Glutamatergic neuron (in vitro differentiated cells): Measurements from ENCODE around the gene ANXA5. TPM values are rescaled to one million over a fixed set of nuclear protein-coding genes. Genes with fewer than 3 reads are reported as not detected.

Experiments
- DNase-seq: peaks from one replicate; pipeline ENCODE4 v3.0.0; 2022
- H3K27ac Mint-ChIP-seq: one replicate; pipeline ENCODE4 v1.8.0; 2020; ENCODE audit warnings: mild to moderate bottlenecking, mixed read lengths, inconsistent platforms; ENCODE audit not compliant: unreplicated experiment
- H3K27me3 Mint-ChIP-seq: one replicate; pipeline ENCODE4 v1.8.0; 2020; ENCODE audit warnings: mild to moderate bottlenecking, moderate library complexity, mixed read lengths, inconsistent platforms; ENCODE audit not compliant: unreplicated experiment
- H3K36me3 Mint-ChIP-seq: one replicate; pipeline ENCODE4 v1.8.0; 2020; ENCODE audit warnings: mild to moderate bottlenecking, mixed read lengths, inconsistent platforms; ENCODE audit not compliant: unreplicated experiment
- H3K4me1 Mint-ChIP-seq: one replicate; pipeline ENCODE4 v1.8.0; 2020; ENCODE audit warnings: mild to moderate bottlenecking, low read depth, mixed read lengths, inconsistent platforms; ENCODE audit not compliant: unreplicated experiment
- H3K4me3 Mint-ChIP-seq: one replicate; pipeline ENCODE4 v1.8.0; 2020; ENCODE audit warnings: mild to moderate bottlenecking, mixed read lengths, inconsistent platforms; ENCODE audit not compliant: unreplicated experiment
- H3K9me3 Mint-ChIP-seq: one replicate; pipeline ENCODE4 v1.8.0; 2020; ENCODE audit warnings: mild to moderate bottlenecking, moderate library complexity, mixed read lengths, inconsistent platforms; ENCODE audit not compliant: unreplicated experiment
- CTCF ChIP-seq: fragments of 200-600 bp; sonication (generic); IDR thresholded peaks from one replicate; pipeline ENCODE4 v1.5.0; 2021; ENCODE audit not compliant: partially characterized antibody, unreplicated experiment
- long read RNA-seq: library from polyadenylated mRNA; unstranded; transcript quantifications from one replicate; pipeline ENCODE4 v2.0.0, GENCODE V29; 2020; ENCODE audit not compliant: unreplicated experiment
- total RNA-seq: library from RNA; stranded (reverse); fragmentation: NEBNext Ultra II Directional; extraction: Animal tissue kit (Norgen Biotek cat#: 25700); gene quantifications from one replicate; pipeline ENCODE4 v1.2.1, GENCODE V29; 2021; ENCODE audit not compliant: unreplicated experiment

The ANXA5 gene
- 250 TPM for total RNA-seq
- long read RNA-seq, transcript ANXA5-201 (13 exons, 1,762 nt), result major isoform, 358 of 405 reads
- long read RNA-seq, partial matches to known transcripts, result 28 of 405 reads
- long read RNA-seq, other reads (novel, unspliced or antisense), result 17 of 405 reads

DNA sequence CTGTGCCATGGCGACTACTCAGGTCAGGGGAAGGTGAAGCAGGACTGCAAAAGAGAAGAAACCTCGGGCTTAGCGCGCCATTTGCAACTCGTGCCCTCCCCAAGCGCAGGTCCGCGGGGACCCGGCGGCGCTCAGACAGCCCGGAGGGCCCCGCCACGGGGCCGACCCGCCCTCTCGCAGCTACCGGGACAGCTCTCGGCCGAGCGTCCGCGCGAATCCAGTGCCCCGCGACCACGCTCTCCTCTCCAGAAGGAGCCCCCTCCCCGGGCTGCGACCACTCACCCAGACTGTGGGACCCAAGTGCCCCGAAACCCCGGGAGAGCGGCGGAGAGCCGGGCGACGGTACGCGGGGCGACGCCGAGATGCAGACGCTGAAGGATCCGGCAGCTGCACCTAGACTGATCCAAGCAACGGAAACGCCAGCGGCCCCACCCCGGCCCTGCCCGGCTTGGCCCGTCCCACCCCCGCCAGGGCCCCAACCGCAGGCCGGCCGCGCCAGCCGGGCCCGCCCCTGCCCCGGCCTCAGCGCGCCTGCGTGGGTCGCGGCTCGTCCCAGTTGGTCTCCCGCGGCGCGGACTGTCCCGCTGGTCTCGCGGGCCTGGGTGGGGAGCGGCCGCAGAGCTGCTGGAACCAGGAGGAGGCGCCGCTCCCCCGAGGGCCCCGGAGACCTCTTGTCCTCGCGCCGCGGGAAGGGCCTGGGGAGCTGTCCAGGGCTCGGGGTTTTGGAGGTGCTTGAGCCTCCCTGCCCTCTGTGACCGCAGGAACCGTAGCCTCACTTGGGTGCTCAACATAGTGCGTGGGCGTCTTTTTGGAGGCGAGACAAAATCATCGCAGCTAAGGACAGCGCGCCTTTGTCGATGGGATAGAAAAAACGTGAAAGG, at the start of gene ANXA5:
TSS of gene ANXA5 (minus strand) at position 400 of the 881 bp plus-strand sequence. CDS start at position 9, 391 bp downstream.
- Mint-ChIP-seq H3K4me3 (peak within 1 kb of the TSS; percentile 100), H3K27ac (peak within 1 kb of the TSS; percentile 98), H3K36me3 (no peaks in the 10 kb centered on the region), H3K9me3 (peaks cover 23% of the 10 kb centered on the region), H3K4me1 (peaks cover 60% of the 10 kb centered on the region), H3K27me3 (peaks cover 14% of the 10 kb centered on the region)
- TF ChIP-seq CTCF, result no peak
- peak; percentile 87 for DNase-seq

- no peak for TF ChIP-seq CTCF
- no peaks in the 10 kb centered on the region for H3K36me3 Mint-ChIP-seq
- H3K27me3 Mint-ChIP-seq, result peaks cover 7% of the 10 kb centered on the region
- H3K27ac Mint-ChIP-seq, result no peak overlapping the region
- H3K4me1 Mint-ChIP-seq, result peaks cover 24% of the 10 kb centered on the region
- DNase-seq, result no peak
- H3K4me3 Mint-ChIP-seq, result no peak overlapping the region
- H3K9me3 Mint-ChIP-seq, result peaks cover 11% of the 10 kb centered on the region
Observed at GRCh38 chr4:121742794-121743193, 46.0 kb upstream of the ANXA5 start.

GRCh38 chr4:121741751-121742150, 45.0 kb upstream of the ANXA5 start:
- Mint-ChIP-seq H3K27me3 (peaks cover 4% of the 10 kb centered on the region), H3K27ac (no peak overlapping the region), H3K4me3 (no peak overlapping the region), H3K36me3 (no peaks in the 10 kb centered on the region), H3K4me1 (peaks cover 25% of the 10 kb centered on the region), H3K9me3 (peaks cover 11% of the 10 kb centered on the region)
- TF ChIP-seq CTCF, result no peak
- DNase-seq, result no peak

GRCh38 chr4:121740796-121741409, 44.1 kb upstream of the ANXA5 start:
- no peak for DNase-seq
- H3K4me1 Mint-ChIP-seq, result peaks cover 25% of the 10 kb centered on the region
- H3K27me3 Mint-ChIP-seq, result peaks cover 4% of the 10 kb centered on the region
- TF ChIP-seq CTCF, result no peak
- H3K36me3 Mint-ChIP-seq, result no peaks in the 10 kb centered on the region
- peaks cover 11% of the 10 kb centered on the region for H3K9me3 Mint-ChIP-seq
- H3K27ac Mint-ChIP-seq, result no peak overlapping the region
- H3K4me3 Mint-ChIP-seq, result no peak overlapping the region

- peaks cover 11% of the 10 kb centered on the region for H3K9me3 Mint-ChIP-seq
- no peak for TF ChIP-seq CTCF
- peaks cover 25% of the 10 kb centered on the region for H3K4me1 Mint-ChIP-seq
- no peak overlapping the region for H3K4me3 Mint-ChIP-seq
- H3K27ac Mint-ChIP-seq, result peak overlapping the region; percentile 56
- peaks cover 2% of the 10 kb centered on the region for H3K27me3 Mint-ChIP-seq
- H3K36me3 Mint-ChIP-seq, result no peaks in the 10 kb centered on the region
- no peak for DNase-seq
Observed at GRCh38 chr4:121739575-121739974, 42.8 kb upstream of the ANXA5 start.
